NCI-H510A treated with DMSO at 0.1 percent for 48 hours (cell line): ENCODE results near the gene SNX17.

Experiments used
- DNase-seq: peaks from one replicate; lab custom pipeline; 2025; lab: John Stamatoyannopoulos, UW

Gene SNX17

DNA sequence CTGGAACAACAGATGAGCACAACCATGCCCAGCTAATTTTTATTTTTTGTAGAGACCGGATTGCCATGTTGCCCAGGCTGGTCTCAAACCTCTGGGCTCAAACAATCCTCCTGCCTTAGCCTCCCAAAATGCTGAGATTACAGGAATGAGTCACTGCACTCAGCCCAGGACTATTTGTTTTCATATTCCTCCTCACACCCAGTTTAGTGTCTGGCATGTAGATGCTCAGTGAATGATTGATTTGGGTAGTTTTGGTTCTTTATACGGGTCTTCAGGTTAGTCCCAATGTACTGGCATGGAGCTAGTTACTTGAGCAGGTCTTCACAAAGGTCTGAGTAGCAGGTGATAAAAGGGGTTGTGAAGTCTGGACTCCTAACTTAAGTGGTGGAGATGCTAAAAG is 6.5 kb upstream of the SNX17 start:
- no peak for DNase-seq

DNA sequence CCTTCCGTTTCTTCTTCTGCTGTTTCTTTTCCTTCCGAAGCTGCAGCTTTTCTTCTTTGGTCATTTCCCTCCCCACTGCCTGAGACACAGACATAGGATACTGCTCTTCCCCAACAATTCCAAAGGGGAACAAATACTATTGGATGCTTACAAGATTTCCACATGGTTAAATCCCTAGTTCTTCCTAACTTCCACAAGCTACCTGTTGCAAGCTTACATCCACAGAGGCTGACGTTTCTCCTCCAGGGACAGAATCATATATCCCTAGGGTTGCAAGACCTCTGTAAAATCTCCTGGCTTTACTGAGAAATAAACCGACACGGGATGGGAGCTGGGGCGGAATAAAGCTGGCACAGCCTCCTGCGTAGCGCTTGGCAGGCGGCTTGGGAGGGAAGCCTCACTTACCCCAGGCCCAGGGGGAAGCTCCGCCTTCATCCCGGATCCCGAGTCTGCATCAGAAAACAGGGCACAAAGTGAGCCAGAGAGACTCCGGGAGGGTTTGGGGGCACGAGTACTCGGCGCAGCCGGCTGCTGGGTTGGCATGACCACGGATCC is 868 bp upstream of the SNX17 start:
- peak; percentile 73 for DNase-seq

GRCh38 chr2:27370816-27371620 is 602 bp downstream of the SNX17 start:
- peak; percentile 18 for DNase-seq

DNA sequence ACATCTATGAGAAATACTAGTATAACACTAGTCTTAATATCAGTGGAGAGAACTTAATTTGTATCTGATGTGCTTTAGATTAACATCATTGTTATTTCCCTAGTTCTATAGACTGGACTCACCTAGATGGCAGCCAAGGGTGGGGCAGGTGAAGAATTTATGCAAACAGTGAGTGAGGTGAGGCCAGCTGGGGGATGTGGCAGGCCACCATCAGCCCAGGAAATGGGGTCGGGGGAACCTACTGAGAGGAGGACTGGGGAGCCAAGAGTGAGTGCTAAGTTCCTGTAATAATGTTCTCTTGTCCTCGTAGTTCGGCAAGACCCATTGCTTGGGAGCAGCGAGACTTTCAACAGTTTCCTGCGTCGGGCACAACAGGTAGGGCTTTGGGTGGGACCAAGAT is 2.5 kb downstream of the SNX17 start:
- no peak for DNase-seq

DNA sequence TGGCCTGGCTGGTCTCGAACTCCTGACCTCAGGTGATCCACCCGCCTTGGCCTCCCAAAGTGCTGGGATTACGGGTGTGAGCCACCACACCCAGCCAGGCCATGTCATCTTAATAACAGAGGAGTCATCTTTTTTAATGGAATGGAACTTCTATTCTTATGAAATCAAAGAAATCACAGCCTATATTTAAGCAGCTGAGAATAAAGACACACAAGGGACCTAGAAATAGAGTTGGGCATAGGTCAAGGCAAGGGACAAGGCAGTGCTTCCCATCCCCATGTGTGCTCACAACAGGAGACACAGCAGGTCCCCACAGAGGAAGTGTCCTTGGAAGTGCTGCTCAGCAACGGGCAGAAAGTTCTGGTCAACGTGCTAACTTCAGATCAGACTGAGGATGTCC is 3.2 kb downstream of the SNX17 start:
- DNase-seq: no peak

DNA sequence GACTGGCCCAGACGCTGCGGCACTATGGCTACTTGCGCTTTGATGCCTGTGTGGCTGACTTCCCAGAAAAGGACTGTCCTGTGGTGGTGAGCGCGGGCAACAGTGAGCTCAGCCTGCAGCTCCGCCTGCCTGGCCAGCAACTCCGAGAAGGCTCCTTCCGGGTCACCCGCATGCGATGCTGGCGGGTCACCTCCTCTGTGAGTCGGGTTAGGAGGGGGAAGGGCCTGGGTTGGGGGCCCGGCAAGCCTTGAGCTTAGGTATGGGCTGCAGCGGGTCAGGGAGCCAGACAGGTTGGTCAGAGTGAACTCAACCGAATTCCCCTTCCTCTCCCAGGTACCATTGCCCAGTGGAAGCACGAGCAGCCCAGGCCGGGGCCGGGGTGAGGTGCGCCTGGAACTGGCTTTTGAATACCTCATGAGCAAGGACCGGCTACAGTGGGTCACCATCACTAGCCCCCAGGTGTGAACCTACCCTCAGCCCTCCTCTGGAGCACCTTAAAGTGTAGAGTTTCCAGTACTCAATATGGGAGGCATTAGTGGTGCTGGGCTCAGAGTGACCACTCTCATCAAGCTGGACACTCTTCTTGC is 5.2 kb downstream of the SNX17 start:
- no peak for DNase-seq

- DNase-seq: no peak
Measured at GRCh38 chr2:27376151-27376865, 5.9 kb downstream of the SNX17 start.

DNA sequence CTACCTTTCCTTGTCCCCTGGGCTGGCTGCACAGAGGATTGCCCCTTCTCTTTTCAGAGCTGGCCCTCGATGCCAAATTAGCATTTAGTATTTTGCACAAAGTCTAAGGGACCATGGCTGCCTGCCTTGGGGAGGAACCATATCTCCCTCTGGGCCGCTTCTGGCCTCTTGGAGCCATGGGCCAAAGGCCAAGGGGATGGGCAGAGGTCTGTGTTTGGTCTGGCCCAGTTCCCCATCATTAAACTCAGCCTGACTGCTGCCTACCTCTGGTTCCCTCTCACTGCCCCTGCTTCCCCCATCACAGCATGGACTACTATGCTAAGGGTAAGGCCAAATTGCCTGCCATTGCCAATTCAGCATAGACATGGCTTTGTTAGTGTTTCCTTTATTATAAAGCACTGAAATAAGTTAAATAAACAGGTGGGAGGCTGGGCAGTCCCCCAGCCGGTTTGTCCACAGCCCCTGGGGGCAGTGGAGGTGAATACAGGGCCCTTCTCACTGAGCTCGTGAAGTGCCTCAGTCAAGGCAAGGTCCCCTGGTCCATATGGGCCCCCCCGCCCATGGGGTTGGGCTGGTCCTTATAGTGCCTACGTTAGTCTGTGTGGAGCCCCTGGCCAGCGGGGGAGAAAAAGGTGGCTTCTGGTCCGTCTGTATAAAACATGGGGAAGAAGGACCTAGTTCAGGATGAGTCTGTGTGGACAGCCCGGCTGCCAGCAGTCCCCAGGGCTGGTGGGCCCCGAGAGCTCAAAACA is 6.6 kb downstream of the SNX17 start:
- DNase-seq: no peak

GRCh38 chr2:27377618-27378095 is 7.2 kb downstream of the SNX17 start:
- DNase-seq: no peak

DNA sequence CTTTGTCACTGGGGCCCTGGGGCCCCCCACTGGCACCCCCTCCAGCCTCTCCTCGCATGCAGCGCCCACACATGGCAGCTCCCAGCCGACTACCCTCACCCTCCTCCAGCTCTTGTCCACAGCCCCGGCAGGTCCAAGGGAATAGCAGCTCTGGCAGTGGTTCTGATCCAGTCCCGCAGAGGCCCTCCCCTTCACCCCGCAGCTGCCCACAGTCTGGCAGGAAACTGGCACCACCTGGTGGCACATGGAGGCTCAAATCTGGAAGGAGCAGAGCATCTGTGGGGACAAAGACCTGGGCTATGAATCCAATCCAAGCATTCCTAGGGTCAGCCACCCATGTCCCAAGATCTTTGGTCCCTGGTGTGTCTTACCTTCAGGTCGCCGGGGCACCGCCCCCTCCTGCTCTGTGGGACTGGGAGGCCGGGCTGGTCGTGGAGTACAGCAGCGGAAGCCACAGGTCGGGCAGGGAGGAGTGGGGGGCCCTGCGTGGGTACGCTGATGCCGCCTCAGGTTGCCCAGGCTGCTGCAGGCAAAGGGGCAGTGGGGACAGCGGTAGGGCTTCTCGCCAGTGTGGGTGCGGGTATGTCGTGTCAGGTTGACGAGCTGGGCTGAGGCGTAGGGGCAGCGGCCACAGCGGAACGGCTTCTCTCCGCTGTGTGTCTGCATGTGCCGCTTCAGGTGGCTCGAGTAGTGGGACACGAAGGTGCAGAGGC is 7.8 kb downstream of the SNX17 start:
- no peak for DNase-seq

DNA sequence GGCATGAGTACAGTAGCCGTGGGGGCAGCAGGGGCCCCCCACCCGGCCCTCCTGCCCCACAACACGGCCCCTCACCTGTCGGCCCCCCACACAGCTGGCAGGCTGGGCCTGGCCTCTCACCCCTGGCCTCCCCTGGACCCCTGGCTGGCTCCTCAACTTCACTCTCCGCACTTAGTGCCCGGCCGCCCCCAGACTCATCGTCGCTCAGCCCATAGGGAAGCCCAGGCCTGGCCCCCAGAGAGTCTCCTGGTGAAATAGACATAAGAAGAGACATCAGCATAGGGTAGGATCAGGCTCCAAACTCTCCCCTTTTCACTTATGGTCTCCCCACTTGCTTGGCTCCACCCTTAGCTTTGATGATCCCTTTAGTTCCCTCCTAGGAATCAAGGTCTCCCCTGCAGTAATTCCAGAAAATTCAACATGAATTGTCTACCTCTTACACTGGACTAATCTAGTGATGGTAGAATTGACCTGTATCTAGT is 8.4 kb downstream of the SNX17 start:
- DNase-seq: no peak

DNA sequence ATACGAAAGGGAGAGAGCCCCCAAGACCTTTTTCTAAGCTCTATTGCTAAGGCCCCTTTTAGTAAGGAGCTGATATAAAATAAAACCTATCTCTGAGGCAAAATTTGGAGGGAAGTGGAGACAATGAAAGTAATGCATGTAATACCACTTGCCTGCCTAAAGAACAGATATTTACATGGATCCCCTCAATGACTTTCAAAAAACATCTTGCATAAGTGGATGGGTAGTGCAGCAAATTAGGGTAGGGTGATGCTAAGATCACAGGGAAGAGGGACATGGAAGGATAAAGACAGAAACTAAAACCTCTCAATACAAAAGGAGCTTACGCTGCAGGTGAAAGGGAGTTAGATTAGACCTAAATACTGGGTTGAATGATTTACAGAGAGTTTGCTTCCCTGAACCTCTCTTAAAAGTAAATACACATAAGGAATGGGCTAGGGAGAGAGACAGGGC is 9.0 kb downstream of the SNX17 start:
- DNase-seq: no peak

DNA sequence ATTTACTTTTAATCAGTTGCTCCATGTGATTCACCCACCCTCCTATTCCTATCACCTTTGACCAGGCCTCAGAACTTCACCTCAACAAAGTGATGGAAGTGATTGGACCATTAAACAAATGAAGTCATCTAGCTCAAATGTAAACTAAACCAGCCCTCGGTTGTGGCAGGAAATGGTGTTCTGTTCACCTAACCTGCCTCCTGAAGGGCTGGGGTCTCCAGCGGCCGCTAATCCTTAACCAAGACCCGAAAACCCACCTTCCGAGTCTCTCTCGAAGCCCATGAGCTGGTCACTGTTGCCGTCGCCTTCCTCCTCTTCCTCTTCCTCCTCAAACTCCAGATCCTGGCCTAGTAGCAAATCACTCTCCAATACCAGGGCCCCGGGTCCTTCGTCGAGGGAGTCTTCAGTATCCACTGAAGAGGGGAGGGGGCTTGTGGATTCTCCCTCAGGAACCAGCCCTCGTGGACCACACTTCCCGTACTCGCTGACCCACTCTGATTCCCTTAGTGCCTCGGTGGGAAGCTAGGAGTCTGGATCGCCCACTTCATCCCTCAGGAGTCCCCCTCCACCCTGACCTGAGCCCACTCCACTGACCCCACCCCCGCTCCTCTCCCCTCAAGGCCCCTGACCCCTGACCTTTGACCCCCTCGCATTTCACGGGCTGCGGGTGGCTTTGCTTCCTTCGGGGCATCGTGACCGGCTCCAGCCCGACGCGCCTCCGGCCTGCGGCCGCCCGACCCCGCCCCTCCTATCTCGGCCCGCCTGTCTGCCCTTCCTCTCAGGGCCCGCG is 9.6 kb downstream of the SNX17 start:
- DNase-seq: no peak

GRCh38 chr2:27380626-27381545 is 10.5 kb downstream of the SNX17 start, which contains the start of gene ZNF513:
Gene ZNF513, minus strand, starts transcription at chr2:27380734. Its CDS starts 208 bp downstream, at chr2:27380526.
- peak; percentile 93 for DNase-seq

- DNase-seq: no peak
Measured at GRCh38 chr2:27381577-27382181, 11.3 kb downstream of the SNX17 start.

DNA sequence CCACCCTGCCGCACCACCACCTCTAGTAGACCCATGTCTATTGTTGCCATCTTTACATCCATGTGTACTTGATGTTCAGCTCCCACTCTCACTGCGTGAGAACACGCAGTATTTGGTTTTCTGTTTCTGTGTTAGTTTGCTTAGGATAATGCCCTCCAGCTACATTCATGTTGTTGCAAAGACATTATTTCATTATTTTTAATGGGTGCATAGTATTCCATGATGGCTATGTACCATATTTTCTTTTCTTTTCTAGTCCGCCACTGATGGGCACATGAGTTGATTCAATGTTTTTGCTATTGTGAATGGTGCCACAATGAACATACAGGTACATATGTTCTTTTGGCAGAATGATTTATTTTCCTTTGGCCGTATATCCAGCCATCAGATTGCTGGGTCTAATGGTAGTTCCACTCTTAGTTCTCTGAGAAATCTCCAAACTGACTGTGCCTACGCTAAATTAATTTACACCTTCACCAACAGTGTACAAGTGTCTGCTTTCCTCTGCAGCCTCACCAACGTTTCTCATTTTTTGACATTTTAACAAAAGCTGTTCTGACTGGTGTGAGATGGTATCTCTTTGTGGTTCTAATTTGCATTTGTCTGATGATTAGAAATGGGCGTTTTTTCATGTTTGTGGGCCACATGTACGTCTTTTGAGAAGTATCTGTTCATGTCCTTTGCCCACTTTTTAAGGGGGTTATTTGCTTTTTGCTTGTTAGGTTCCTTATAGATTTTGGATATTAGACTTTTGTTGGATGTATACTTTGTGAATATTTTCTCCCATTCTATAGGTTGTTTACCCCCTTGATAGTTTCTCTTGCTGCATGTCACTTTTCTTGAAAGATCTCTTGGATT is 20.6 kb downstream of the SNX17 start:
- no peak for DNase-seq

DNA sequence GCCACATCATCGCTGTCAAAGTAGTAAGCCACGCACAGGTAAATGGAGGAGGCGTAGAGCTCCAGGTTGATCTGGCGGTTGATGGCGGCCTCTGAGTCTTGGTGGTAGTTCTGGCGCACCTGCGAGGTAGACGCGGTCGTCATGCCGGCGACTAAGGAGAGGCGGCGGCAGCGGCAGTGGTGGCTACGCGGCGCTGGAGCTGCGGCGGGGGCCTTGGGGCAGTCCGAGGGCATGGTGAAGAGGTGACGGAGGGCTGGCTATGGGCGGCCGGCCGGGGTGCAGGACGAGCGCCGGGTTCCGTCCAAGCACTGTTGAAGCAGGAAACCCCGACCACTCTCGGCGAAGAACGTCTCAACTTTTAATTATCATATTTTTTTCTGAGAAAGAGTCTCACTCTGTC is 22.8 kb downstream of the SNX17 start:
- no peak for DNase-seq

GRCh38 chr2:27398962-27399361 is 28.5 kb downstream of the SNX17 start:
- DNase-seq: no peak
